Thoracic aorta (tissue), 2 donors: ENCODE measurements around the gene ZNF664. TPM values are rescaled to one million over a fixed set of nuclear protein-coding genes. Genes with fewer than 3 reads are reported as not detected.

Experiments
- ATAC-seq: fragments of 150-250 bp; one replicate; pipeline ENCODE4 v1.8.0; 2017; ENCODE audit warnings: low read depth; ENCODE audit not compliant: insufficient number of reproducible peaks, low FRiP score
- DNase-seq: peaks from one replicate; pipeline ENCODE4 v3.0.0-alpha.2; 2020; ENCODE audit warnings: low spot score
- H3K27ac ChIP-seq, 2 donors: fragments of 200-600 bp; sonication (generic); 1 replicate in 1 of 2; 2 replicates in 1 of 2; pipeline ENCODE4 v1.5.1; 2016; ENCODE audit warnings: mild to moderate bottlenecking in 2 of 2, moderate library complexity in 2 of 2
- H3K27me3 ChIP-seq: fragments of 200-600 bp; sonication (generic); replicated peaks from 2 replicates; pipeline ENCODE4 v1.6.0; 2016; ENCODE audit warnings: mild to moderate bottlenecking; ENCODE audit not compliant: insufficient read depth
- H3K36me3 ChIP-seq: fragments of 200-600 bp; sonication (generic); one replicate; pipeline ENCODE4 v1.5.1; 2016
- H3K4me1 ChIP-seq, 2 donors: fragments of 200-600 bp; sonication (generic); 1 replicate in 1 of 2; 2 replicates in 1 of 2; pipeline versions ENCODE4 v1.5.1 to v1.6.0; 2016; ENCODE audit warnings: low read depth in 2 of 2, mild to moderate bottlenecking in 1 of 2; ENCODE audit not compliant: control insufficient read depth in 1 of 2
- H3K4me3 ChIP-seq: fragments of 200-600 bp; sonication (generic); 2 replicates; pipeline ENCODE4 v1.5.1; 2016; ENCODE audit warnings: mild to moderate bottlenecking
- H3K9me3 ChIP-seq: fragments of 200-600 bp; sonication (generic); 2 replicates; pipeline ENCODE4 v1.5.1; 2016
- total RNA-seq, 2 donors: library from RNA; depleted of rRNA; stranded (reverse); fragments of >200 nt; gene quantifications; one replicate each; pipeline versions ENCODE4 v1.1.0 to v1.2.3, GENCODE V29; 2016
- TF ChIP-seq, protein P1 (sequence below): fragments of 200-600 bp; sonication (generic); IDR thresholded peaks from one replicate; pipeline ENCODE4 v1.5.1; 2019; ENCODE audit warnings: antibody characterized with exemption

The ZNF664 gene
- total RNA-seq, 2 donors from 2014 or later: 46.4 to 48.2 TPM

DNA sequence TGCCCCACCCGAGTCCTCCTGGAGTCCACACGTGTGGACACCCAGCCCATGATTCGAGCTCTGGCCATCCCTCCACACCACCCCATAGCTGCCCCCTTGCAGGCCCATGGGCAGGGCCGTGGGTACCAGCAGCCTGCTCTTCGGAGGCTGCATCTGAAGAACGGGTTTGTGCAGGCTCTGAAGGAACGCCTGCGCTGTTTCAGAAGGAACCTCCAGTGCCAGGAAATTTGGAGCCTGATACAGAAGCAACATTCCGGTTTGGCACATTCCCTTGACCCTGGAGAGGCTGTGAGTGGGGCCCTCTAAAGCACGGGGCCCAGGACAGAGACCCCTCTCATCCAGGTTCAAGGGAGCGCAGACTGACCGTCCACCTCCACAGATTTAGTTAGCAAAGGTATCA, 57.0 kb downstream of the ZNF664 start:
- TF ChIP-seq, protein P1, sequence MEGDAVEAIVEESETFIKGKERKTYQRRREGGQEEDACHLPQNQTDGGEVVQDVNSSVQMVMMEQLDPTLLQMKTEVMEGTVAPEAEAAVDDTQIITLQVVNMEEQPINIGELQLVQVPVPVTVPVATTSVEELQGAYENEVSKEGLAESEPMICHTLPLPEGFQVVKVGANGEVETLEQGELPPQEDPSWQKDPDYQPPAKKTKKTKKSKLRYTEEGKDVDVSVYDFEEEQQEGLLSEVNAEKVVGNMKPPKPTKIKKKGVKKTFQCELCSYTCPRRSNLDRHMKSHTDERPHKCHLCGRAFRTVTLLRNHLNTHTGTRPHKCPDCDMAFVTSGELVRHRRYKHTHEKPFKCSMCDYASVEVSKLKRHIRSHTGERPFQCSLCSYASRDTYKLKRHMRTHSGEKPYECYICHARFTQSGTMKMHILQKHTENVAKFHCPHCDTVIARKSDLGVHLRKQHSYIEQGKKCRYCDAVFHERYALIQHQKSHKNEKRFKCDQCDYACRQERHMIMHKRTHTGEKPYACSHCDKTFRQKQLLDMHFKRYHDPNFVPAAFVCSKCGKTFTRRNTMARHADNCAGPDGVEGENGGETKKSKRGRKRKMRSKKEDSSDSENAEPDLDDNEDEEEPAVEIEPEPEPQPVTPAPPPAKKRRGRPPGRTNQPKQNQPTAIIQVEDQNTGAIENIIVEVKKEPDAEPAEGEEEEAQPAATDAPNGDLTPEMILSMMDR: no peak
- DNase-seq (no peak), ATAC-seq (no peak)
- H3K9me3 ChIP-seq: no peaks in the 10 kb centered on the region
- no peaks in the 10 kb centered on the region for H3K27me3 ChIP-seq
- no peaks in the 10 kb centered on the region for H3K36me3 ChIP-seq
- no peak overlapping the region for H3K27ac ChIP-seq
- H3K4me3 ChIP-seq: no peak overlapping the region
- peaks cover 0 to 28% of the 10 kb centered on the region in 2 donors for H3K4me1 ChIP-seq

DNA sequence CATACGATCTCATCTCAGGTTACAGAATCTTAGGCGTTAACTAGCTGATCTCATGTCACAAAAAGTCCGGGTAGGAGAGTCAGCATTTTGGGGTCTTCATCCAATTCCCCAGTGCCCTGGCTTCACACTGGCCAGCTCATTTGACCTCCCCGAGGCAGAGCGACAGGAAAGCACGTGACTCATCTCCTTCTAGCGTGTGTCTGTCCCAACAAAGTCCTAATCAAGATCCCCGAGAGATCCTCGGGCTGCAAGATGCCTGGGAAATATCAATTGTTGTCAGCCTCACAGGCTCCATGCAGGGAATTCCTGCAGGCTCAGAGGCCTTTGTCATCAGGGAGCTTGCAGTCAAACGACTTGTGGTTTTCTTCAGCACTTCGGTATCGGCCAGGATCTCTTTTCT, 57.5 kb downstream of the ZNF664 start:
- no peaks in the 10 kb centered on the region for H3K27me3 ChIP-seq
- no peak overlapping the region for H3K27ac ChIP-seq

DNA sequence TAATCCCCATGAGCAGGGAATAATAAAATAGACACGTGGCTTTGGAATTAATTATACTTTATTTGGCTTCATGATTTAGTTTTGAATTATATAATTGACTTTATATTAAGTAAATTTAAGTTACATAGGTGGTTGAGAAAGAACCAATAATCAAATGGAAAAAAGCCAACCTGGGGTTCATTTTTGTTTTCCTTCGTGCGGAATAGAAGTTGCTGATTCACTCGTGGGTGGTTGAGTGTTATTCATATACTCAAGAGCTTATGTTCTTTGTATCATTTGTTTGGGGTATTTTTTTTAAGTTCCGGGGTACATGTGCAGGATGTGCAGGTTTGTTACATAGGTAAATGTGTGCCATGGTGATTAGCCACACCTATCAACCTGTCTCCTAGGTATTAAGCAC, 58.0 kb downstream of the ZNF664 start:
- TF ChIP-seq, protein P1: no peak
- no peak for DNase-seq
- no peak overlapping the region for H3K27ac ChIP-seq
- H3K9me3 ChIP-seq: no peaks in the 10 kb centered on the region
- no peaks in the 10 kb centered on the region for H3K27me3 ChIP-seq
- no peaks in the 10 kb centered on the region for H3K36me3 ChIP-seq
- no peak overlapping the region for H3K4me3 ChIP-seq
- H3K4me1 ChIP-seq: peaks cover 0 to 27% of the 10 kb centered on the region in 2 donors
- no peak for ATAC-seq

More for the DNA sequence above, 57.5 kb downstream of the ZNF664 start:
- H3K4me3 ChIP-seq: no peak overlapping the region
- peaks cover 0 to 27% of the 10 kb centered on the region in 2 donors for H3K4me1 ChIP-seq
- ATAC-seq (no peak), DNase-seq (no peak)
- TF ChIP-seq, protein P1: no peak
- H3K9me3 ChIP-seq: no peaks in the 10 kb centered on the region
- H3K36me3 ChIP-seq: no peaks in the 10 kb centered on the region

DNA sequence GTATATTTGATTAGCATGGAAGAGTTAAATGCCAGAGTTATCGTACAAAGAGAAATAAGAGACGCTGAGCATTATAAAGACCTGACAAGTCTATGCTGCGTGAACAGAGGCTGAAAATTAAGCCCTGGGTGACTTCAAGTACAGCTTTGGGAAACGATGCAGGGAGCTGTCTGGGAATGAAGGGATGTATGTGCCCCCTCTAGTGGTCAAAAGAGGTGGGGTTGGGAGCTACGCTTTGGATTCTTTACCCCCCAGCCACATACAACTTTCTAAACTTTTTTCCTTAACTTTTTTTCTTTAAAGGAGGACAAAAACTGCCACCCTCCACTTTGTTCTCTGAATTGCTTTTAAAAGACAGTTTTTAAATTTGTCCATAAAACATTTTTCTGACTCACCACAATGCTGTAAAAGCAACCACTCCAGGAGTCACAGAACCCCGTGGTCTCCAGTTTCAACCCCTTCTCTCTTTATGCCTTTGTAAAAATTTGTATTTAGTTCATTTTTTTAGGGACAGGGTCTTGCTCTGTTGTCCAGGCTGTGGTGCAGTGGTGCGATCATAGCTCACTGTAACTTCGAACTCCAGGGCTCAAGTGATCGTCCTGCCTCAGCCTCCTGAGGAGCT, 59.4 kb downstream of the ZNF664 start:
- ATAC-seq: no peak
- DNase-seq: no peak

DNA sequence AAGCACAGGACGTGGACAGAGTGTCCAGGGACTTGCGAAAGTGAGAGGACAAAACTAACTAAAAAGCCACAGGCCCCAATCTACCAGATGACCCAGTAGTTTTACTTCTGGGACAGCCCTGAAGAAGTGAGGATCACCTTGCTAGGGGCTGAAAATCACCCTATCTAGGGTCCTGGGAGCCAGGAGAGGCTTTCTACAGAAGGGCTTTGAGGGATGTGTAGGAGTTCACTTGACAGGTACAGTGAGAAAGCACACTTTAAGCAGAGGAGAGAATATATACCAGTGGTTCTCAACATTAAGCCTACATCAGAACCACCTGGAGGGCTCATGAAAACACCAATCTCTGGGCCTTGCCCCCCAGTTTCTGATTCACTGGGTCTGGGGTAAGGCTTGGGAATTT, 60.8 kb downstream of the ZNF664 start:
- no peaks in the 10 kb centered on the region for H3K4me1 ChIP-seq
- H3K27ac ChIP-seq: no peak overlapping the region
- DNase-seq: no peak
- H3K27me3 ChIP-seq: no peaks in the 10 kb centered on the region
- no peak for ATAC-seq
- H3K4me3 ChIP-seq: no peak overlapping the region
- no peaks in the 10 kb centered on the region for H3K9me3 ChIP-seq
- no peaks in the 10 kb centered on the region for H3K36me3 ChIP-seq
- TF ChIP-seq, protein P1: no peak

More for the DNA sequence above, 59.4 kb downstream of the ZNF664 start:
- TF ChIP-seq, protein P1: peak; percentile 74
- no peaks in the 10 kb centered on the region for H3K36me3 ChIP-seq
- H3K27ac ChIP-seq: no peak overlapping the region
- H3K4me1 ChIP-seq: peaks cover 0 to 13% of the 10 kb centered on the region in 2 donors
- no peaks in the 10 kb centered on the region for H3K9me3 ChIP-seq
- H3K27me3 ChIP-seq: no peaks in the 10 kb centered on the region
- no peak overlapping the region for H3K4me3 ChIP-seq
